ENCODE results near the gene GZMM. TPM values are rescaled to one million over a fixed set of nuclear protein-coding genes. Genes with fewer than 3 reads are reported as not detected.
A peak's percentile ranks its signal among the peaks of the same experiment; 100 is the strongest.

GZMM gene
- total and polyA plus RNA-seq, 2 of the 13 experiments (the other 11 are each of a cell fraction or from before 2014, with no cell fraction given) = 0.07 TPM; not detected in 1

GRCh38 chr19:554817-555216, 11.0 kb downstream of the GZMM start:
- peaks cover 66% of the 10 kb centered on the region for H3K4me1 ChIP-seq (ENCODE audit: insufficient read depth, low read length)
- no peak overlapping the region for H3K4me3 ChIP-seq (replicated peaks in 1 of 3; ENCODE audit: insufficient read depth in 1 of 3, low read depth in 2 of 3, low read length in 3 of 3)
- BruUV-seq (replicated peaks) = no TSS peak
- H3K27me3 ChIP-seq (ENCODE audit: control insufficient read depth in 1 of 2, insufficient read depth in 2 of 2, low read length in 2 of 2) = peaks cover 3% of the 10 kb centered on the region in 2 experiments; a peak in 2 of 5 replicates
- FAIRE-seq (no peak), ATAC-seq (no peak), DNase-seq (ENCODE audit: low spot score) (no peak)
- no peak overlapping the region for H3K9ac ChIP-seq (ENCODE audit: insufficient read depth, low read depth, low read length)
- no peaks in the 10 kb centered on the region for H3K79me2 ChIP-seq (ENCODE audit: insufficient read depth, low read length)
- WGBS (ENCODE audit: low lambda C conversion rate) = 36% methylated on average over 15 of the region's 20 CpGs
- H3K4me2 ChIP-seq (ENCODE audit: low read depth, low read length) = peak overlapping the region; percentile 36; the same call in 1 of the 2 replicates
- no peak overlapping the region for H2AFZ ChIP-seq (ENCODE audit: low read length)
- no peaks in the 10 kb centered on the region for H3K9me3 ChIP-seq (ENCODE audit: low read length)
- H3K36me3 ChIP-seq (replicated peaks in 1 of 2; ENCODE audit: control insufficient read depth in 1 of 2, insufficient read depth in 2 of 2, low read length in 2 of 2) = no peaks in the 10 kb centered on the region
- intact Hi-C loops (cut with micrococcal nuclease; ENCODE audit: unreplicated experiment) = no loop called here
- no peak overlapping the region for H3K27ac ChIP-seq (ENCODE audit: extremely low read length, insufficient read depth, low read length)
- H4K20me1 ChIP-seq (ENCODE audit: insufficient read depth, low read length) = no peaks in the 10 kb centered on the region
- ChIA-PET CTCF (ENCODE audit: low intra/inter-chr PET ratio, low total read pairs) (no interaction called here), POLR2A (interaction anchor here (1.1 to 3.8 kb wide), 6 partner anchors 17 to 184 kb away, joined by 6 to 45 read pairs (median 9); partner anchors contain the start of gene BSG)
- in situ Hi-C loops (cut with HindIII; ENCODE audit: extremely low pct_ligation_motif_present, low pct_unique_long_range_greater_than_20kb) = loop anchor here (5.0 kb wide), 1 partner anchor 32 kb away; the partner anchor contains the start of gene HCN2
- TF ChIP-seq ZNF124 (CRISPR knock-in tag; IDR thresholded peaks at IDR 0.05) (no peak), HDAC6 (IDR thresholded peaks at IDR 0.05; ENCODE audit: low read depth, low read length) (no peak), SATB2 (CRISPR knock-in tag; IDR thresholded peaks at IDR 0.05) (no peak), ZC3H13 (CRISPR knock-in tag; IDR thresholded peaks at IDR 0.05) (no peak), XBP1 (CRISPR knock-in tag; IDR thresholded peaks at IDR 0.05) (no peak), PHF21A (CRISPR knock-in tag; IDR thresholded peaks at IDR 0.05) (no peak), SAFB2 (CRISPR knock-in tag; IDR thresholded peaks at IDR 0.05; ENCODE audit: borderline replicate concordance, low read depth) (no peak), NBN (conservative IDR thresholded peaks at IDR 0.05) (no peak), ARNT (IDR thresholded peaks at IDR 0.05) (no peak), MAFK (conservative IDR thresholded peaks at IDR 0.05 in 1 of 2, IDR thresholded peaks at IDR 0.05 in 1 of 2; ENCODE audit: low read length in 2 of 2) (no peak), SRSF4 (IDR thresholded peaks at IDR 0.05; ENCODE audit: low read depth, low read length, poor library complexity, severe bottlenecking) (no peak), ZNF274 (CRISPR knock-in tag; IDR thresholded peaks at IDR 0.05) (0 out of 2 replicates have a peak, but pooled peaks have one; percentile 19), ZNF496 (CRISPR knock-in tag; IDR thresholded peaks at IDR 0.05; ENCODE audit: insufficient replicate concordance) (no peak), ZNF557 (CRISPR knock-in tag; IDR thresholded peaks at IDR 0.05) (no peak), ZBTB38 (CRISPR knock-in tag; IDR thresholded peaks at IDR 0.05) (0 out of 2 replicates have a peak, but pooled peaks have one; percentile 36)
- TF ChIP-seq, protein P1, sequence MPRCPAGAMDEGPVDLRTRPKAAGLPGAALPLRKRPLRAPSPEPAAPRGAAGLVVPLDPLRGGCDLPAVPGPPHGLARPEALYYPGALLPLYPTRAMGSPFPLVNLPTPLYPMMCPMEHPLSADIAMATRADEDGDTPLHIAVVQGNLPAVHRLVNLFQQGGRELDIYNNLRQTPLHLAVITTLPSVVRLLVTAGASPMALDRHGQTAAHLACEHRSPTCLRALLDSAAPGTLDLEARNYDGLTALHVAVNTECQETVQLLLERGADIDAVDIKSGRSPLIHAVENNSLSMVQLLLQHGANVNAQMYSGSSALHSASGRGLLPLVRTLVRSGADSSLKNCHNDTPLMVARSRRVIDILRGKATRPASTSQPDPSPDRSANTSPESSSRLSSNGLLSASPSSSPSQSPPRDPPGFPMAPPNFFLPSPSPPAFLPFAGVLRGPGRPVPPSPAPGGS (CRISPR knock-in tag; IDR thresholded peaks at IDR 0.05) = no peak
- TF ChIP-seq, protein P2, sequence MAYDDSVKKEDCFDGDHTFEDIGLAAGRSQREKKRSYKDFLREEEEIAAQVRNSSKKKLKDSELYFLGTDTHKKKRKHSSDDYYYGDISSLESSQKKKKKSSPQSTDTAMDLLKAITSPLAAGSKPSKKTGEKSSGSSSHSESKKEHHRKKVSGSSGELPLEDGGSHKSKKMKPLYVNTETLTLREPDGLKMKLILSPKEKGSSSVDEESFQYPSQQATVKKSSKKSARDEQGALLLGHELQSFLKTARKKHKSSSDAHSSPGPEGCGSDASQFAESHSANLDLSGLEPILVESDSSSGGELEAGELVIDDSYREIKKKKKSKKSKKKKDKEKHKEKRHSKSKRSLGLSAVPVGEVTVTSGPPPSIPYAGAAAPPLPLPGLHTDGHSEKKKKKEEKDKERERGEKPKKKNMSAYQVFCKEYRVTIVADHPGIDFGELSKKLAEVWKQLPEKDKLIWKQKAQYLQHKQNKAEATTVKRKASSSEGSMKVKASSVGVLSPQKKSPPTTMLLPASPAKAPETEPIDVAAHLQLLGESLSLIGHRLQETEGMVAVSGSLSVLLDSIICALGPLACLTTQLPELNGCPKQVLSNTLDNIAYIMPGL (CRISPR knock-in tag; IDR thresholded peaks at IDR 0.05; ENCODE audit: borderline replicate concordance in 1 of 2, low read depth in 1 of 2) = no peak
- TF ChIP-seq, protein P3, sequence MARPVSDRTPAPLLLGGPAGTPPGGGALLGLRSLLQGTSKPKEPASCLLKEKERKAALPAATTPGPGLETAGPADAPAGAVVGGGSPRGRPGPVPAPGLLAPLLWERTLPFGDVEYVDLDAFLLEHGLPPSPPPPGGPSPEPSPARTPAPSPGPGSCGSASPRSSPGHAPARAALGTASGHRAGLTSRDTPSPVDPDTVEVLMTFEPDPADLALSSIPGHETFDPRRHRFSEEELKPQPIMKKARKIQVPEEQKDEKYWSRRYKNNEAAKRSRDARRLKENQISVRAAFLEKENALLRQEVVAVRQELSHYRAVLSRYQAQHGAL (CRISPR knock-in tag; IDR thresholded peaks at IDR 0.05; ENCODE audit: not compliant biosample characterization) = no peak

All from HepG2 (cell line).